HUES48 (cell line): Measurements from ENCODE around the gene PAF1.

Experiments
- H3K27ac ChIP-seq: one replicate; pipeline ENCODE4 v1.7.0; 2013; ENCODE audit warnings: low read depth, low read length, inconsistent platforms
- H3K27me3 ChIP-seq: 2 replicates; pipeline ENCODE4 v1.6.1; 2013; ENCODE audit warnings: mild to moderate bottlenecking, low read length; ENCODE audit not compliant: control insufficient read depth, insufficient read depth
- H3K36me3 ChIP-seq: 2 replicates; pipeline ENCODE4 v1.6.1; 2013; ENCODE audit warnings: low read length; ENCODE audit not compliant: control insufficient read depth, insufficient read depth
- H3K4me1 ChIP-seq: 2 replicates; pipeline ENCODE4 v1.6.1; 2013; ENCODE audit warnings: mild to moderate bottlenecking, low read length; ENCODE audit not compliant: control insufficient read depth, insufficient read depth
- H3K4me3 ChIP-seq: 2 replicates; pipeline ENCODE4 v1.5.1; 2013; ENCODE audit warnings: mild to moderate bottlenecking, low read depth, low read length
- H3K9ac ChIP-seq: 2 replicates; pipeline ENCODE4 v1.6.1; 2013; ENCODE audit warnings: mild to moderate bottlenecking, low read depth, low read length, moderate library complexity
- H3K9me3 ChIP-seq: 2 replicates; pipeline ENCODE4 v1.6.1; 2013; ENCODE audit warnings: low read length; ENCODE audit not compliant: control insufficient read depth, insufficient read depth

Gene PAF1

GRCh38 chr19:39428283-39429112 lies 37.6 kb upstream of the PAF1 start:
- H3K27ac ChIP-seq, result peak overlapping the region; percentile 94
- H3K36me3 ChIP-seq, result peaks cover 40% of the 10 kb centered on the region
- peaks cover 29% of the 10 kb centered on the region for H3K4me1 ChIP-seq
- H3K9me3 ChIP-seq, result no peaks in the 10 kb centered on the region
- peak overlapping the region; percentile 32 for H3K9ac ChIP-seq
- no peaks in the 10 kb centered on the region for H3K27me3 ChIP-seq
- H3K4me3 ChIP-seq, result peak overlapping the region; percentile 37

- Histone ChIP-seq H3K27ac (peak overlapping the region; percentile 94), H3K36me3 (peaks cover 40% of the 10 kb centered on the region), H3K27me3 (no peaks in the 10 kb centered on the region), H3K9ac (no peak overlapping the region), H3K4me3 (no peak overlapping the region), H3K4me1 (peaks cover 29% of the 10 kb centered on the region), H3K9me3 (no peaks in the 10 kb centered on the region)
Measured at GRCh38 chr19:39427707-39428106, 36.8 kb upstream of the PAF1 start.

DNA sequence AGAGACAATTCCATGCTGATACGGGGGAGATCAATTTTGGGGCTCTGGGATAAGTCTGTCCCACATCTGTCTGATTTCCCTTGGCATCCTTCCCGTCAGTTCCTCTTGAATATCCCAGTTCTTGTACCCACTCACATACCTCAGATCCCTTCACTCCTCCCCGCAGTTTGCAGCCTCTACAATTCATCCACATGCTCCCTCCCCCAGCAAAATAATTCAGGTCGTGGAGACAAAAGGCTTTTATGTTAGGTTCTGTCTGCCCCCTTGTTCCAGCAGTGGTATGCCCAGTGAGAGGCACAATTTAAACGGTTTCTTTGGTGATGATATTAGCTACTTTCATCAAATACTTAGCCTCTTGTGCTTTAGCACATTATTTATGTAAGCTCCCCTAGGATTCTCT lies 35.3 kb upstream of the PAF1 start:
- H3K27me3 ChIP-seq, result no peaks in the 10 kb centered on the region
- H3K4me1 ChIP-seq, result peaks cover 28% of the 10 kb centered on the region
- no peak overlapping the region for H3K27ac ChIP-seq
- no peak overlapping the region for H3K9ac ChIP-seq
- H3K9me3 ChIP-seq, result no peaks in the 10 kb centered on the region
- H3K36me3 ChIP-seq, result peaks cover 45% of the 10 kb centered on the region
- no peak overlapping the region for H3K4me3 ChIP-seq

GRCh38 chr19:39425744-39426143 lies 34.8 kb upstream of the PAF1 start:
- peaks cover 24% of the 10 kb centered on the region for H3K4me1 ChIP-seq
- no peaks in the 10 kb centered on the region for H3K9me3 ChIP-seq
- peaks cover 49% of the 10 kb centered on the region for H3K36me3 ChIP-seq
- H3K4me3 ChIP-seq, result no peak overlapping the region
- no peaks in the 10 kb centered on the region for H3K27me3 ChIP-seq
- no peak overlapping the region for H3K27ac ChIP-seq
- H3K9ac ChIP-seq, result no peak overlapping the region

GRCh38 chr19:39424934-39425333 lies 34.0 kb upstream of the PAF1 start:
- no peaks in the 10 kb centered on the region for H3K9me3 ChIP-seq
- H3K4me1 ChIP-seq, result peaks cover 20% of the 10 kb centered on the region
- no peak overlapping the region for H3K4me3 ChIP-seq
- H3K27me3 ChIP-seq, result no peaks in the 10 kb centered on the region
- no peak overlapping the region for H3K27ac ChIP-seq
- H3K36me3 ChIP-seq, result peaks cover 56% of the 10 kb centered on the region
- H3K9ac ChIP-seq, result no peak overlapping the region

DNA sequence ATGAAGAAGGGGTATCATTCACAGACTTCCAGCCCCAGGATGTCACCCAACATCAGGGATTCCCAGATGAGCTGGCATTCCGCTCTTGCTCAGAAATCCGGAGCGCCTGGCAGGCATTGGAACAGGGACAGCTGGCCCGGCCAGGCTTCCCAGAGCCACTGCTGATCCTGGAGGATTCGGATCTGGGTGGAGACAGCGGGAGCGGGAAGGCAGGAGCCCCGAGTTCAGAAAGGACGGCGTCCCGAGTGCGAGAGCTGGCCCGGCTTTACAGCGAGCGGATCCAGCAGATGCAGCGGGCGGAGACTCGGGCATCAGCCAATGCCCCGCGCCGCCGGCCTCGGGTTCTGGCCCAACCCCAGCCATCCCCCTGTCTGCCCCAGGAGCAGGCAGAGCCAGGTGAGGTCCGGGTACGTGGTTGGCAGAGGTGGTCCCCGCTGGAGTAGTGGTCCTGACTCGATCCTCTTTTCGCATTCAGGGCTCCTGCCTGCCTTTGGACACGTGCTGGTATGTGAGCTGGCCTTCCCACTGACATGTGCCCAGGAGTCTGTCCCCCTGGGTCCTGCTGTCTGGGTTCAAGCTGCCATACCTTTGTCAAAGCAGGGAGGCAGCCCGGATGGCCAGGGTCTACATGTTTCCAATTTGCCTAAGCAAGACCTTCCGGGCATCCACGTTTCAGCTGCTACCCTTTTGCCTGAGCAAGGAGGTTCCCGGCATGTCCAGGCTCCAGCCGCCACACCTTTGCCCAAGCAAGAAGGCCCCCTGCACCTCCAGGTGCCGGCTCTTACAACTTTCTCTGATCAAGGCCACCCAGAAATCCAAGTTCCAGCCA lies 32.6 kb upstream of the PAF1 start:
- H3K9me3 ChIP-seq, result no peaks in the 10 kb centered on the region
- H3K27ac ChIP-seq, result no peak overlapping the region
- H3K27me3 ChIP-seq, result no peaks in the 10 kb centered on the region
- H3K9ac ChIP-seq, result no peak overlapping the region
- peaks cover 14% of the 10 kb centered on the region for H3K4me1 ChIP-seq
- peaks cover 65% of the 10 kb centered on the region for H3K36me3 ChIP-seq
- no peak overlapping the region for H3K4me3 ChIP-seq

DNA sequence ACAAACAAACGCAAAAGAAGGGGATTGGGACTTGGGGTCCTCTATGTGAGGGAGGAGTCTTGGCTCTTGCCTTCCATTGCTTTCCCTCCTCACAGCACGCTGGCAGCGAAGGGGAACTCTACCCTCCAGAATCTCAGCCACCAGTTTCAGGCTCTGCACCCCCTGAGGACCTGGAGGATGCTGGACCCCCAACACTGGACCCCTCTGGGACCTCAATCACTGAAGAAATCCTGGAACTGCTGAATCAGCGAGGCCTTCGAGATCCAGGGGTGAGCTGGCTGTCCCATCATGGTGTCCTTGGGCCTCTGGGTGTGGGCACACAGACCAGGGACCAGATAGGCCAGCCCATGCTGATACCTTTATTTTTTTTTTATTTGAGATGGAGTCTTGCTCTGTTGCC lies 31.1 kb upstream of the PAF1 start:
- Histone ChIP-seq H3K27me3 (no peaks in the 10 kb centered on the region), H3K4me3 (no peak overlapping the region), H3K9me3 (no peaks in the 10 kb centered on the region), H3K4me1 (peaks cover 7% of the 10 kb centered on the region; the same call in 1 of the 2 replicates), H3K9ac (no peak overlapping the region), H3K27ac (no peak overlapping the region), H3K36me3 (peaks cover 77% of the 10 kb centered on the region)

- Histone ChIP-seq H3K27me3 (no peaks in the 10 kb centered on the region), H3K4me1 (no peaks in the 10 kb centered on the region), H3K9ac (no peak overlapping the region), H3K9me3 (no peaks in the 10 kb centered on the region), H3K27ac (no peak overlapping the region), H3K4me3 (no peak overlapping the region), H3K36me3 (peaks cover 87% of the 10 kb centered on the region)
Measured at GRCh38 chr19:39420769-39421168, 29.9 kb upstream of the PAF1 start.

DNA sequence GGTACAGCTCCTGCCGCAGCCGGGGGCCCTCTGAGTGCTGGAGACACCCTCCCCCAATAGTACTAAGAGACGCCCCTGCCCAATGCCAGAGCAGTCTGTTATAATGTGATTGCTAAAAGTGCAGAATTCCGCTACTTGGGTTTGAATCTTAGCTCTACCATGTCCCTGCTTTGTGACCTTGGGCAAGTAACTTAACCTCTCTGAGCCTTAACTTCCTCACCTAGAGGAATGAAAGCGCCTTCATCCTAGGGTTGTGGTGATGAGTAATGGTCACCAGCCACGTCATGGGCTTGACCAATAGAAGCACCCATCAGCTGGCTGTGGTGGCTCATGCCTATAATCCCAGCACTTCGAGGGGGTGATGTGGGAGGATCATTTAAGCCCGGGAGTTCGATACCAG lies 28.1 kb upstream of the PAF1 start:
- Histone ChIP-seq H3K4me3 (no peak overlapping the region), H3K9ac (no peak overlapping the region), H3K36me3 (peaks cover 79% of the 10 kb centered on the region), H3K27ac (no peak overlapping the region), H3K4me1 (peaks cover 10% of the 10 kb centered on the region; the same call in 1 of the 2 replicates), H3K27me3 (no peaks in the 10 kb centered on the region), H3K9me3 (no peaks in the 10 kb centered on the region)

DNA sequence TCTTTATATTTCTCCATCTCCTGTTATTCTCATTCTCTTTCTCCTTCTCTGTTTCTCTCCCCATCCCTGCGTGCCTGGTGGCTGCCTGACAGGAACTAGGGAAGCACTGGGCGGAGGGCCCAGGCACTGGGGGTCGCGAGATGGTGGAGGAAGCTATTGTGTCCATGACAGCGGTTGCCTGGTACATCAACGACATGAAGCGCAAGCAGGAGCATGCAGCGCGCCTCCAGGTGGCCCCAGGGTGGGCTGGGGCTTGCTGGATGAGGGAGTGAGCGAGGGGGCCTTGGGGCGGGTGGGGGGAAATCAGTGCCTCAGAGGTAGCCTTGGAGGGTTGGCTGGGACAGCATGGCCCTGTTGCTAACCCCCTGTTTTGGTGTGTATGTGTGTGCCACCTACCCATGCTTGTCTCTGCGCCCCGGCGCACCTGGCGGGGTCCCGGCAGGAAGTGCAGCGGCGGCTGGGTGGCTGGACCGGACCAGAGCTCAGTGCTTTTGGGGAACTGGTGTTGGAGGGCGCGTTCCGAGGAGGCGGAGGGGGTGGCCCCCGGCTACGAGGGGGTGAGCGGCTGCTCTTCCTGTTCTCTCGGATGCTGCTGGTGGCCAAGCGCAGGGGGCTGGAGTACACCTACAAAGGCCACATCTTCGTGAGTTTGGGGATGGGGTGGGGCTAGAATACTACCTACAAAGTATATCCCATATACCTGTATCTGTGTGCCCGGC lies 26.7 kb upstream of the PAF1 start:
- H3K27me3 ChIP-seq, result no peaks in the 10 kb centered on the region
- no peak overlapping the region for H3K27ac ChIP-seq
- H3K9me3 ChIP-seq, result no peaks in the 10 kb centered on the region
- peaks cover 10% of the 10 kb centered on the region; the same call in 1 of the 2 replicates for H3K4me1 ChIP-seq
- H3K4me3 ChIP-seq, result no peak overlapping the region
- H3K9ac ChIP-seq, result no peak overlapping the region
- H3K36me3 ChIP-seq, result peaks cover 65% of the 10 kb centered on the region
